ENCODE measurements around the gene ZNF644.

ZNF644 gene

GRCh38 chr1:90881034-90881433 is 140.8 kb downstream of the ZNF644 start:
- intact Hi-C loops (cut with DNase I): no loop called here
- DNase-seq: no peak

- DNase-seq: no peak
- intact Hi-C loops (cut with DNase I): no loop called here
Observed at GRCh38 chr1:90879281-90879680, 142.6 kb downstream of the ZNF644 start.

GRCh38 chr1:90876101-90876500 is 145.7 kb downstream of the ZNF644 start:
- no peak for DNase-seq
- intact Hi-C loops (cut with DNase I): no loop called here
